Stimulated activated naive B cell treated with anti-CD40 and anti-IgM and Interleukin-4, amounts not matched to agents 10 μg/mL and 1 μg/mL and 100 μg/mL, for 72 hours (primary cell): ENCODE measurements around the gene TENM3.
A peak's percentile ranks its signal among the peaks of the same experiment; 100 is the strongest.

ENCODE experiments used
- ATAC-seq, 2 donors: fragments of 150-1000 bp; cut with Tn5 transposase; replicated peaks; 2 replicates each; pipeline ENCODE4 v1.10.0; 2021; ENCODE audit warnings: moderate library complexity in 1 of 2
- DNase-seq: peaks from one replicate; pipeline ENCODE4 v3.0.0; 2021
- H3K27ac Mint-ChIP-seq: one replicate; pipeline ENCODE4 v1.8.0; 2022; ENCODE audit warnings: mild to moderate bottlenecking, mixed read lengths
- H3K27me3 Mint-ChIP-seq, 2 donors: one replicate each; pipeline ENCODE4 v1.8.0; 2022; ENCODE audit warnings: mixed read lengths in 2 of 2
- H3K36me3 Mint-ChIP-seq, 2 donors: one replicate each; pipeline ENCODE4 v1.8.0; 2022; ENCODE audit warnings: mixed read lengths in 2 of 2, mild to moderate bottlenecking in 1 of 2
- H3K4me1 Mint-ChIP-seq, 2 donors: one replicate each; pipeline ENCODE4 v1.8.0; 2022; ENCODE audit warnings: mixed read lengths in 2 of 2, mild to moderate bottlenecking in 1 of 2
- H3K4me3 Mint-ChIP-seq, 2 donors: one replicate each; pipeline ENCODE4 v1.8.0; 2022; ENCODE audit warnings: mild to moderate bottlenecking in 2 of 2, mixed read lengths in 2 of 2, moderate library complexity in 1 of 2
- H3K9me3 Mint-ChIP-seq, 2 donors: one replicate each; pipeline ENCODE4 v1.8.0; 2022; ENCODE audit warnings: mixed read lengths in 2 of 2, mild to moderate bottlenecking in 1 of 2

Gene TENM3

GRCh38 chr4:182276210-182277109 lies 33.3 kb downstream of the TENM3 start:
- Mint-ChIP-seq H3K27me3 (no peaks in the 10 kb centered on the region), H3K36me3 (no peaks in the 10 kb centered on the region), H3K4me3 (no peak overlapping the region), H3K27ac (no peak overlapping the region), H3K4me1 (no peaks in the 10 kb centered on the region), H3K9me3 (peaks cover 3 to 4% of the 10 kb centered on the region in 2 donors)
- no peak for ATAC-seq
- DNase-seq: no peak

- no peak overlapping the region for H3K4me3 Mint-ChIP-seq
- no peak for DNase-seq
Observed at GRCh38 chr4:182277377-182277776, 34.2 kb downstream of the TENM3 start.

GRCh38 chr4:182278729-182279128 lies 35.5 kb downstream of the TENM3 start:
- H3K4me3 Mint-ChIP-seq: no peak overlapping the region
- H3K27me3 Mint-ChIP-seq: no peaks in the 10 kb centered on the region
- peaks cover 2 to 3% of the 10 kb centered on the region in 2 donors for H3K9me3 Mint-ChIP-seq
- H3K4me1 Mint-ChIP-seq: no peaks in the 10 kb centered on the region
- H3K36me3 Mint-ChIP-seq: no peaks in the 10 kb centered on the region
- no peak for ATAC-seq
- no peak for DNase-seq
- no peak overlapping the region for H3K27ac Mint-ChIP-seq

More at GRCh38 chr4:182277377-182277776, 34.2 kb downstream of the TENM3 start:
- H3K27ac Mint-ChIP-seq: no peak overlapping the region
- no peaks in the 10 kb centered on the region for H3K27me3 Mint-ChIP-seq
- no peaks in the 10 kb centered on the region for H3K36me3 Mint-ChIP-seq
- H3K4me1 Mint-ChIP-seq: no peaks in the 10 kb centered on the region
- H3K9me3 Mint-ChIP-seq: peaks cover 3 to 4% of the 10 kb centered on the region in 2 donors
- no peak for ATAC-seq

- H3K27me3 Mint-ChIP-seq: no peaks in the 10 kb centered on the region
- DNase-seq: no peak
- peaks cover 2 to 3% of the 10 kb centered on the region in 2 donors for H3K9me3 Mint-ChIP-seq
- no peak for ATAC-seq
- no peak overlapping the region for H3K4me3 Mint-ChIP-seq
- no peaks in the 10 kb centered on the region for H3K4me1 Mint-ChIP-seq
- no peaks in the 10 kb centered on the region for H3K36me3 Mint-ChIP-seq
- H3K27ac Mint-ChIP-seq: no peak overlapping the region
Observed at GRCh38 chr4:182280436-182281111, 37.4 kb downstream of the TENM3 start.

- Mint-ChIP-seq H3K27ac (no peak overlapping the region), H3K4me1 (no peaks in the 10 kb centered on the region), H3K36me3 (no peaks in the 10 kb centered on the region), H3K27me3 (no peaks in the 10 kb centered on the region), H3K4me3 (no peak overlapping the region), H3K9me3 (peaks cover 3 to 4% of the 10 kb centered on the region in 2 donors)
- ATAC-seq (no peak), DNase-seq (no peak)
Observed at GRCh38 chr4:182286035-182286434, 42.8 kb downstream of the TENM3 start.

- no peaks in the 10 kb centered on the region for H3K27me3 Mint-ChIP-seq
- DNase-seq (no peak), ATAC-seq (no peak)
- H3K4me3 Mint-ChIP-seq: no peak overlapping the region
- no peaks in the 10 kb centered on the region for H3K4me1 Mint-ChIP-seq
- H3K9me3 Mint-ChIP-seq: peaks cover 3 to 4% of the 10 kb centered on the region in 2 donors
- H3K27ac Mint-ChIP-seq: no peak overlapping the region
- H3K36me3 Mint-ChIP-seq: no peaks in the 10 kb centered on the region
Observed at GRCh38 chr4:182286931-182287330, 43.7 kb downstream of the TENM3 start.

- ATAC-seq (peak; percentile 51 to 70), DNase-seq (no peak)
- Mint-ChIP-seq H3K27ac (no peak overlapping the region), H3K9me3 (peaks cover 1 to 3% of the 10 kb centered on the region in 2 donors), H3K4me1 (no peaks in the 10 kb centered on the region), H3K4me3 (no peak overlapping the region), H3K36me3 (no peaks in the 10 kb centered on the region), H3K27me3 (no peaks in the 10 kb centered on the region)
Observed at GRCh38 chr4:182288534-182288933, 45.3 kb downstream of the TENM3 start.

- Mint-ChIP-seq H3K4me1 (no peaks in the 10 kb centered on the region), H3K27me3 (no peaks in the 10 kb centered on the region), H3K36me3 (no peaks in the 10 kb centered on the region), H3K27ac (no peak overlapping the region), H3K4me3 (no peak overlapping the region), H3K9me3 (peaks cover 0 to 1% of the 10 kb centered on the region in 2 donors)
- no peak for ATAC-seq
- no peak for DNase-seq
Observed at GRCh38 chr4:182289809-182290208, 46.6 kb downstream of the TENM3 start.

GRCh38 chr4:182291175-182291574 lies 48.0 kb downstream of the TENM3 start:
- H3K9me3 Mint-ChIP-seq: peaks cover 0 to 1% of the 10 kb centered on the region in 2 donors
- H3K4me3 Mint-ChIP-seq: no peak overlapping the region
- no peak for ATAC-seq
- DNase-seq: no peak
- no peak overlapping the region for H3K27ac Mint-ChIP-seq
- no peaks in the 10 kb centered on the region for H3K4me1 Mint-ChIP-seq
- no peaks in the 10 kb centered on the region for H3K27me3 Mint-ChIP-seq
- H3K36me3 Mint-ChIP-seq: no peaks in the 10 kb centered on the region

GRCh38 chr4:182291597-182292270 lies 48.5 kb downstream of the TENM3 start:
- Mint-ChIP-seq H3K27ac (no peak overlapping the region), H3K27me3 (no peaks in the 10 kb centered on the region), H3K36me3 (no peaks in the 10 kb centered on the region), H3K4me1 (no peaks in the 10 kb centered on the region), H3K9me3 (peaks cover 0 to 1% of the 10 kb centered on the region in 2 donors), H3K4me3 (no peak overlapping the region)
- no peak for ATAC-seq
- no peak for DNase-seq

GRCh38 chr4:182292612-182293011 lies 49.4 kb downstream of the TENM3 start:
- H3K9me3 Mint-ChIP-seq: peaks cover 0 to 1% of the 10 kb centered on the region in 2 donors
- H3K36me3 Mint-ChIP-seq: no peaks in the 10 kb centered on the region
- H3K4me1 Mint-ChIP-seq: no peaks in the 10 kb centered on the region
- ATAC-seq (no peak), DNase-seq (no peak)
- H3K27me3 Mint-ChIP-seq: no peaks in the 10 kb centered on the region
- H3K4me3 Mint-ChIP-seq: no peak overlapping the region
- no peak overlapping the region for H3K27ac Mint-ChIP-seq

GRCh38 chr4:182293691-182294255 lies 50.6 kb downstream of the TENM3 start:
- Mint-ChIP-seq H3K9me3 (peaks cover 0 to 2% of the 10 kb centered on the region in 2 donors), H3K36me3 (no peaks in the 10 kb centered on the region), H3K27ac (no peak overlapping the region), H3K4me3 (no peak overlapping the region), H3K4me1 (no peaks in the 10 kb centered on the region), H3K27me3 (no peaks in the 10 kb centered on the region)
- DNase-seq (no peak), ATAC-seq (no peak)

- no peak overlapping the region for H3K27ac Mint-ChIP-seq
- H3K4me1 Mint-ChIP-seq: no peaks in the 10 kb centered on the region
- H3K4me3 Mint-ChIP-seq: no peak overlapping the region
- peaks cover 0 to 2% of the 10 kb centered on the region in 2 donors for H3K9me3 Mint-ChIP-seq
- no peaks in the 10 kb centered on the region for H3K36me3 Mint-ChIP-seq
- DNase-seq: no peak
- no peak for ATAC-seq
- H3K27me3 Mint-ChIP-seq: no peaks in the 10 kb centered on the region
Observed at GRCh38 chr4:182294451-182294850, 51.2 kb downstream of the TENM3 start.

- no peak overlapping the region for H3K27ac Mint-ChIP-seq
- H3K4me1 Mint-ChIP-seq: no peaks in the 10 kb centered on the region
- no peak for ATAC-seq
- no peaks in the 10 kb centered on the region for H3K36me3 Mint-ChIP-seq
- H3K9me3 Mint-ChIP-seq: peaks cover 0 to 2% of the 10 kb centered on the region in 2 donors
- DNase-seq: no peak
- H3K4me3 Mint-ChIP-seq: no peak overlapping the region
- H3K27me3 Mint-ChIP-seq: no peaks in the 10 kb centered on the region
Observed at GRCh38 chr4:182297659-182298058, 54.5 kb downstream of the TENM3 start.
